NCI-H146 treated with DMSO at 0.1 percent for 48 hours (cell line): ENCODE measurements around the gene PAQR7.
"Not testable (repeated sequence)": the region's sequence is repeated elsewhere in the genome, so short reads cannot be mapped to it uniquely, and the experiment has no call there.

Source experiments
- DNase-seq: peaks from one replicate; lab custom pipeline; 2025; ENCODE audit not compliant: unreplicated experiment; lab: John Stamatoyannopoulos, UW

The PAQR7 gene

GRCh38 chr1:25848531-25848930 is 27.0 kb downstream of the PAQR7 start:
- no peak for DNase-seq

- no peak for DNase-seq
Observed at GRCh38 chr1:25847929-25848328, 27.6 kb downstream of the PAQR7 start.

GRCh38 chr1:25845664-25846063 is 29.8 kb downstream of the PAQR7 start:
- DNase-seq: no peak

DNA sequence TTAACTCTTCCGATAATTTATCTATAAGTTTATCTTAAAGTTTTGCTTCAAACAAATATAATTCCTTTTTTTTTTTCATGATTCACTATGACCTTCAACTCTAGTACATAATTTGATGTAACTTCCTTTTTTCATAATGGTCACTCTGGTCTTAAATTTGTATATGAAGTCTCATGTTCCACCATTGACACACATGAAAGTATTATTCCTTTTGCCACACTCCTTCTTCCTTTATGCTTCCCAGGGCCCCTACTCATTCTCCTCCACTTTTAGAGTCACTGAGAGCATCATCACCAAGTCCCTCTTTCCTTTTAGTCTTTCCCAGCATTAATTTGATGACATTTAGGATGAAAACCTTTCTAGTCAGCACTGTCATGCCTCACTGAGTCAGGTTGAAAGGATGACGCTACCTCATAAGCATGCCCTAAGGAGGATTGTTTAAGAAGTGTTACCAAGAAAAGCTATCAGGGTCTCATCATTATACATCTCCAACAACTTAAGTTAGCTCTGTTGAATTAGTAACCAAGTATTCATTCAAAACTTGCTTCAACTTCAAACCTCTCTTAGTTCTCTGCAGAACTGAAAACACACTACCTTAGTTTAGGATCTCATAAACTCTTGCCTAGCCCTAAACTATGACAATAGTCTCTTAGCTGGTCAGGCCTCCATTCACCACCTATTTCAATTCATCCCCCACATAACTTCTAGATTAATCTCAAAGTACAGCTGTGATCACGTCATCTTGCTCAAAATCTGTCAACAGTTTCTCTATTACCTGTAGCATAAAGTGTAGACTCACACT is 30.8 kb downstream of the PAQR7 start:
- no peak for DNase-seq

DNA sequence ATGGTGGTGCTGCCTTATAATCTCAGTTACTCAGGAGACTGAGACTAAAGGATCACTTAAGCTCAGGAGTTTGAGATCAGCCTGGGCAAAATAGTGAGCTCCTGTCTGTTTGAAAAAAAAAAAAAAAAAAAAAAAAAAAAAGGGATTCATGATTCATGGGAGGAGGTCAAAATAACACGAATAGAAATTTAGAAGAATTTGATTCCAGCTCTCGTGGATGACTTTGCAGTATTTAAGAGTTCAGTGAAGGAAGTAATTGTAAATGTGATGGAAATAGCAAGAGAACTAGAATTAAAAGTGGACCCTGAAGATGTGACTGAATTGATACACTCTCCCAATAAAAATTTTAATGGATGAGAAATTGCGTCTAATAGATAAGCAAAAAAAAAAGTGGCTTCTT is 32.0 kb downstream of the PAQR7 start:
- no peak for DNase-seq

- not testable (repeated sequence) for DNase-seq
Observed at GRCh38 chr1:25839808-25840207, 35.7 kb downstream of the PAQR7 start.

GRCh38 chr1:25837262-25837875 is 38.1 kb downstream of the PAQR7 start:
- peak; percentile 3 for DNase-seq

DNA sequence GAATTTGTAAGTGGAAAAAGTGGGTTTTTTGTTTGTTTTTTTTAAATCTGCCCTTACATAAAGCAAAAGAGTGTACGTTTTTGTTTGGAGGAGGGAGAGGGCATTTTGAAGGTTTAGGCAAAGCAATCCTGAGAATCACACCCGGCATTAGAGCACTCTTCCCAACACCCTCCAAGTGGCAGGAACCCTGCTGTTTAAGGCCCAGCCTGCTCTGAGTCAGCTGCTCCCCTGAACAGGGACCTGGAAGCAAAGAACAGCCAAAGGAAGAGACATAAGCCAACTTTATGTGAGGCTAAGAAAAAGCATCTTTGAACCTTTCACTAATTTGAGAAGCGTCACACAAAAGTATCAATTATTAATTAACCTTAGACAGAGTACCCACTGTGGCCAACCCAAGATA is 38.8 kb downstream of the PAQR7 start:
- DNase-seq: no peak

DNA sequence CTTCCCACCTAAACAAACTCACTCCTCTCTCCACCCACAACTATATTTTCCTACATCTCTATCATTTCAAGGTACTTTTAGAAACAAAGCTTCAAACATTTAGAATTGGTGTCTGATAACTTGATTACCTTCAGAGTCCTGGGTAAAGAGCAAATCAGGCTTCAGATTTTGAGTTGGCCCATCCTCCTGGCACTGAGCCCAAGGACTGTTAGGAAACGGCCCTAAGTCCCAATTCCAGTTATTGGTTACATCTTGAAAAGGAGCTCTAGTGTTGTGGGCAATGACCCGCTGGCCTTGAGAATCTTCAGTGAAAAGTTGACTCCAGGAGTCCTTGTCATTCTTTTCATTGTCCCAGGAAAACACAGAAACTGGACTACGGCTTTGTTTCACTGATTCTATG is 40.6 kb downstream of the PAQR7 start:
- DNase-seq: no peak

DNA sequence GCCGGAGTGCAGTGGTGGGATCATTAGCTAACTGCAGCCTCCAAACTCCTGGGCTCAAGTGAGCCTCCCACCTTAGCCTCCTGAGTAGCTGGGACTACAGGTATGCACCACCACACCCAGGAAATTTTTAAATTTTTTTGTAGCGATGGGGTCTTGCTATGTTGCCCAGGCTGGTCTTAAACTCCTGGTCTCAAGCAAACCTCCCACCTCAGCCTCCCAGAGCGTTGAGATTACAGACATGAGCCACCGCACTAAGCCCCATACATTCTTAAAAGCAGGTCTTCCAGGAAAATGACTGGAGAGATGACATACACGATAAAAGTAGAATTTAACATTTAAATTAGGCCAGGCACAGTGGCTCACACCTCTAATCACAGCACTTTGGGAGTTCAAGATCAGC is 42.4 kb downstream of the PAQR7 start:
- DNase-seq: no peak

GRCh38 chr1:25832336-25833037 is 43.0 kb downstream of the PAQR7 start:
- no peak for DNase-seq

GRCh38 chr1:25831569-25832196 is 43.8 kb downstream of the PAQR7 start:
- no peak for DNase-seq

DNA sequence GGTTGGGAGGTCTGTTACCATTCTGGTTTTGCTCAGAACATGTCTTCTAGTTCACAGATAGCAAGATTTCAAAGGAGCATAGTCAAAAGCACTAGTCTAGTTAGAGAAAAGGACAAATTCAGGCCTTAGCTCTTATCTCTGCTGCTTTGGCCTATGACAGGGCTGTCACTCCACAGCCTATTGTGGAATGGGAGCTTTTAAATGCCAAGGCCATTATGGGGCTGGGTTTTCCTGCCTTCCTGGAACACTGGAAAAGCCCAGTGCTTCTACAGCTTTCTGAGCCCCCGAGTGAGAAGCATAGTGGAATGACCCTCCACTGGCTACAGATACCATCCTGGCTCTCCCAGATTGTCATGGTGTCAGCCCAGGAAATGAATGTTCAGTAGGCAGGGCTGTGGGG is 46.5 kb downstream of the PAQR7 start:
- no peak for DNase-seq

GRCh38 chr1:25828491-25828890 is 47.0 kb downstream of the PAQR7 start:
- DNase-seq: no peak

DNA sequence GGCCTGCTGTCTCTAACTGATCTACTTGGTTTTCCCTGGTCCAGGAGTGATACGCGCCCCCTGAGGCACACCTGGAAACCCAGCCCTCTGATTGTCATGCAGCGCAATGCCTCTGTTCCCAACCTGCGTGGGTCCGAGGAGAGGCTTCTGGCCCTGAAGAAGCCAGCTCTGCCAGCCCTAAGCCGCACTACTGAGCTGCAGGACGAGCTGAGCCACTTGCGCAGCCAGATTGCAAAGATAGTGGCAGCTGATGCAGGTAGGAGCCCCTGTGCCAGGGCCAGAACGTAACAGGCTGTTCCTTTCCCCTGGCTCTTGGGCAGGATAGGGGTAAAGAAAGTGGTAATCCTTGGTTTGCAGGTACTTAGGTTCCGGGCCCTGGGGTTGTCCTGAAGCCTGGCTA is 48.9 kb downstream of the PAQR7 start:
- no peak for DNase-seq

GRCh38 chr1:25825605-25826004 is 49.9 kb downstream of the PAQR7 start:
- no peak for DNase-seq

GRCh38 chr1:25821630-25822091 is 53.8 kb downstream of the PAQR7 start:
- no peak for DNase-seq

GRCh38 chr1:25821112-25821476 is 54.4 kb downstream of the PAQR7 start:
- no peak for DNase-seq

DNA sequence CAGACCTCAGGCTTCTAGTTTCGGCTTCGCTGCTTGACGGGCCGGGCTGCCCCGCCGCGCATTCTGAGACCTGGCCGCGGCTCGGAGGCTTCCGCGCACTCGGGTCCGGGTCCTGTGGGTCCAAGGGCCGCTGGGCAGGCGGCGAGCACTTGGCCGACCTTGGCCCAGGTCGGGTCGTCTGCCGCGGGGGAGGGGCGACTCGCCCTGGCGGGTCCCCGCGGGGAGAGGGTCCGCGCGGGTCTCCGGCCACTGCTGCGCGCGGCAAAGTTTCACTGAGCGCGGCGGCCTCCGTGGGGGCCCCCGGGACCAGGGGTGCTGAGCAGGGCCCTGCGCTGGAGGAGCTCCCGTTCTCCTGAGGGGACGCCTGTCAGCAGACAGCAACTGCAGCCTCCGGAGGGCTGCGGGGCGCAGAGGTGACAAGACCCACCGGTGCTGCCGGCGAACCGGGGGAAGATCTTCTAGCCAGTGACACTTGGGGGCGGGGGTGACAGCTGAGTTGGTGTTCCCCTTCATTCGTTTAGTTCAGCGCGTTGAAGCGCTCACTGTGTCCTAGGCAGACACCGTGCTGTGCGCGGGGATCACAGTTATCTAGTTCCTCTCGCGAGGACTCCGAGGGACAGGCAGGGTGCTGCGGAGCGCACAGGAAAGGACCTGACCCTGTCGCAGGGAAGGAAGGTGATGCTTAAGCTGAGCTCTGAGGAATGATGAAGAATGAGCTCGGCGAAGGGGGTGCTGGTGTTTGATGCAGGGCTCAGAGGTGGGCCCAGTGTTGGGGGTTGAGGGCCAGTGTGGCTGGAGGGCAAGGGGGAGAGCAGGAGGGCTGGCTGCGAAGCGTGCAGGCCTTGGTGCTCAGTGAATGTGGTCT is 55.0 kb downstream of the PAQR7 start:
- no peak for DNase-seq

- peak; percentile 62 for DNase-seq
Observed at GRCh38 chr1:25819491-25820246, 55.8 kb downstream of the PAQR7 start, which contains the start of gene MTFR1L. MTFR1L (plus strand) TSS chr1:25819954; CDS start chr1:25823105, 3,151 bp downstream.
